ENCODE measurements around the gene FAM240A. TPM values are rescaled to one million over a fixed set of nuclear protein-coding genes. Genes with fewer than 3 reads are reported as not detected.
A peak's percentile ranks its signal among the peaks of the same experiment; 100 is the strongest.

Gene FAM240A
- total and polyA plus RNA-seq, 3 experiments from 2014 or later, result not detected

- no peaks in the 10 kb centered on the region for H3K4me1 ChIP-seq (ENCODE audit: insufficient read depth, low read length)
- no peak overlapping the region for H3K27ac ChIP-seq (ENCODE audit: low read depth, low read length)
- no peak overlapping the region for H3K27ac Mint-ChIP-seq
- no peaks in the 10 kb centered on the region for H3K4me1 Mint-ChIP-seq
- POLR2A ChIA-PET, result no interaction called here
- H3K36me3 ChIP-seq (ENCODE audit: insufficient read depth, low read length), result no peaks in the 10 kb centered on the region
- DNase-seq, result no peak
- no peaks in the 10 kb centered on the region for H3K36me3 Mint-ChIP-seq
- H3K9me3 ChIP-seq (ENCODE audit: low read length), result no peaks in the 10 kb centered on the region
- peaks cover 7 to 58% of the 10 kb centered on the region in 2 donors for H3K27me3 Mint-ChIP-seq
- CTCF ChIA-PET, result no interaction called here
- peaks cover 3 to 9% (median 5%) of the 10 kb centered on the region in 5 donors for H3K9me3 Mint-ChIP-seq
- no peaks in the 10 kb centered on the region for H3K27me3 ChIP-seq (ENCODE audit: insufficient read depth, low read length, poor library complexity, severe bottlenecking)
- no peak overlapping the region for H3K4me3 ChIP-seq (ENCODE audit: low read length)
- no peak overlapping the region for H3K4me3 Mint-ChIP-seq
These were observed 38.8 kb downstream of the FAM240A start for GRCh38 chr3:46651084-46651483.

- Mint-ChIP-seq H3K36me3 (no peaks in the 10 kb centered on the region), H3K4me3 (no peak overlapping the region), H3K4me1 (no peaks in the 10 kb centered on the region), H3K27ac (no peak overlapping the region), H3K27me3 (peaks cover 3 to 33% of the 10 kb centered on the region in 2 donors), H3K9me3 (peaks cover 3 to 9% (median 5%) of the 10 kb centered on the region in 5 donors)
- no peaks in the 10 kb centered on the region for H3K9me3 ChIP-seq (ENCODE audit: low read length)
- H3K4me1 ChIP-seq (ENCODE audit: insufficient read depth, low read length), result no peaks in the 10 kb centered on the region
- H3K27ac ChIP-seq (ENCODE audit: low read depth, low read length), result no peak overlapping the region
- H3K4me3 ChIP-seq (ENCODE audit: low read length), result no peak overlapping the region
- POLR2A ChIA-PET, result no interaction called here
- no peaks in the 10 kb centered on the region for H3K27me3 ChIP-seq (ENCODE audit: insufficient read depth, low read length, poor library complexity, severe bottlenecking)
- CTCF ChIA-PET, result no interaction called here
- H3K36me3 ChIP-seq (ENCODE audit: insufficient read depth, low read length), result no peaks in the 10 kb centered on the region
- DNase-seq, result no peak
These were observed 42.9 kb downstream of the FAM240A start for GRCh38 chr3:46655271-46655670.

- no peak for DNase-seq
- POLR2A ChIA-PET, result no interaction called here
These were observed 44.6 kb downstream of the FAM240A start for GRCh38 chr3:46656778-46657556.

GRCh38 chr3:46659285-46659684 is 47.0 kb downstream of the FAM240A start:
- CTCF ChIA-PET, result no interaction called here
- Mint-ChIP-seq H3K4me1 (no peaks in the 10 kb centered on the region), H3K4me3 (no peak overlapping the region)

More at GRCh38 chr3:46656778-46657556, 44.6 kb downstream of the FAM240A start:
- H3K4me3 ChIP-seq (ENCODE audit: low read length), result no peak overlapping the region
- H3K4me1 Mint-ChIP-seq, result no peaks in the 10 kb centered on the region
- H3K36me3 Mint-ChIP-seq, result no peaks in the 10 kb centered on the region
- no peak overlapping the region for H3K4me3 Mint-ChIP-seq
- CTCF ChIA-PET, result no interaction called here
- H3K27me3 ChIP-seq (ENCODE audit: insufficient read depth, low read length, poor library complexity, severe bottlenecking), result no peaks in the 10 kb centered on the region
- no peaks in the 10 kb centered on the region for H3K4me1 ChIP-seq (ENCODE audit: insufficient read depth, low read length)
- H3K9me3 Mint-ChIP-seq, result peaks cover 0 to 5% (median 3%) of the 10 kb centered on the region in 5 donors
- H3K27ac ChIP-seq (ENCODE audit: low read depth, low read length), result no peak overlapping the region
- peak overlapping the region in 1 of 8 donors; percentile 83 for H3K27ac Mint-ChIP-seq
- no peaks in the 10 kb centered on the region for H3K9me3 ChIP-seq (ENCODE audit: low read length)
- peaks cover 5 to 23% of the 10 kb centered on the region in 2 donors for H3K27me3 Mint-ChIP-seq
- no peaks in the 10 kb centered on the region for H3K36me3 ChIP-seq (ENCODE audit: insufficient read depth, low read length)

GRCh38 chr3:46660003-46660402 is 47.7 kb downstream of the FAM240A start:
- no peaks in the 10 kb centered on the region for H3K36me3 ChIP-seq (ENCODE audit: insufficient read depth, low read length)
- no peaks in the 10 kb centered on the region for H3K4me1 ChIP-seq (ENCODE audit: insufficient read depth, low read length)
- H3K36me3 Mint-ChIP-seq, result no peaks in the 10 kb centered on the region
- peaks cover 10 to 13% of the 10 kb centered on the region in 2 donors for H3K27me3 Mint-ChIP-seq
- POLR2A ChIA-PET, result no interaction called here
- no peak for DNase-seq
- CTCF ChIA-PET, result interaction anchor here (0.9 kb wide), 1 partner anchor 206 kb away, joined by 3 read pairs; no protein-coding TSS in a partner anchor
- H3K27ac ChIP-seq (ENCODE audit: low read depth, low read length), result no peak overlapping the region
- H3K9me3 Mint-ChIP-seq, result peaks cover 0 to 2% (median 0%) of the 10 kb centered on the region in 5 donors
- no peak overlapping the region for H3K4me3 ChIP-seq (ENCODE audit: low read length)
- H3K27ac Mint-ChIP-seq, result no peak overlapping the region
- no peaks in the 10 kb centered on the region for H3K9me3 ChIP-seq (ENCODE audit: low read length)
- no peaks in the 10 kb centered on the region for H3K27me3 ChIP-seq (ENCODE audit: insufficient read depth, low read length, poor library complexity, severe bottlenecking)
- no peaks in the 10 kb centered on the region for H3K4me1 Mint-ChIP-seq
- H3K4me3 Mint-ChIP-seq, result no peak overlapping the region

More at GRCh38 chr3:46659285-46659684, 47.0 kb downstream of the FAM240A start:
- H3K4me1 ChIP-seq (ENCODE audit: insufficient read depth, low read length), result no peaks in the 10 kb centered on the region
- no peak overlapping the region for H3K27ac Mint-ChIP-seq
- DNase-seq, result no peak
- peaks cover 10 to 16% of the 10 kb centered on the region in 2 donors for H3K27me3 Mint-ChIP-seq
- POLR2A ChIA-PET, result no interaction called here
- no peaks in the 10 kb centered on the region for H3K9me3 ChIP-seq (ENCODE audit: low read length)
- H3K4me3 ChIP-seq (ENCODE audit: low read length), result no peak overlapping the region
- H3K9me3 Mint-ChIP-seq, result peaks cover 0 to 2% (median 0%) of the 10 kb centered on the region in 5 donors
- no peaks in the 10 kb centered on the region for H3K36me3 ChIP-seq (ENCODE audit: insufficient read depth, low read length)
- no peak overlapping the region for H3K27ac ChIP-seq (ENCODE audit: low read depth, low read length)
- H3K27me3 ChIP-seq (ENCODE audit: insufficient read depth, low read length, poor library complexity, severe bottlenecking), result no peaks in the 10 kb centered on the region
- H3K36me3 Mint-ChIP-seq, result no peaks in the 10 kb centered on the region

- no peak overlapping the region for H3K4me3 Mint-ChIP-seq
- Histone ChIP-seq H3K4me1 (ENCODE audit: insufficient read depth, low read length) (no peaks in the 10 kb centered on the region), H3K4me3 (ENCODE audit: low read length) (no peak overlapping the region), H3K27ac (ENCODE audit: low read depth, low read length) (no peak overlapping the region), H3K9me3 (ENCODE audit: low read length) (no peaks in the 10 kb centered on the region), H3K27me3 (ENCODE audit: insufficient read depth, low read length, poor library complexity, severe bottlenecking) (no peaks in the 10 kb centered on the region), H3K36me3 (ENCODE audit: insufficient read depth, low read length) (no peaks in the 10 kb centered on the region)
- no peaks in the 10 kb centered on the region for H3K36me3 Mint-ChIP-seq
- H3K9me3 Mint-ChIP-seq, result peaks cover 0 to 2% (median 0%) of the 10 kb centered on the region in 5 donors
- ChIA-PET POLR2A (no interaction called here), CTCF (interaction anchor here (0.9 kb wide), 1 partner anchor 205 kb away, joined by 3 read pairs; no protein-coding TSS in a partner anchor)
- DNase-seq, result no peak
- H3K4me1 Mint-ChIP-seq, result no peaks in the 10 kb centered on the region
- H3K27ac Mint-ChIP-seq, result no peak overlapping the region
- H3K27me3 Mint-ChIP-seq, result peaks cover 10% of the 10 kb centered on the region in 2 donors
These were observed 48.5 kb downstream of the FAM240A start for GRCh38 chr3:46660543-46661523.

- Mint-ChIP-seq H3K27ac (no peak overlapping the region), H3K9me3 (peaks cover 0 to 2% (median 0%) of the 10 kb centered on the region in 5 donors), H3K36me3 (no peaks in the 10 kb centered on the region), H3K4me1 (no peaks in the 10 kb centered on the region), H3K27me3 (peaks cover 10 to 12% of the 10 kb centered on the region in 2 donors), H3K4me3 (no peak overlapping the region)
- ChIA-PET CTCF (no interaction called here), POLR2A (no interaction called here)
- Histone ChIP-seq H3K27me3 (ENCODE audit: insufficient read depth, low read length, poor library complexity, severe bottlenecking) (no peaks in the 10 kb centered on the region), H3K4me1 (ENCODE audit: insufficient read depth, low read length) (no peaks in the 10 kb centered on the region), H3K9me3 (ENCODE audit: low read length) (no peaks in the 10 kb centered on the region), H3K27ac (ENCODE audit: low read depth, low read length) (no peak overlapping the region), H3K36me3 (ENCODE audit: insufficient read depth, low read length) (no peaks in the 10 kb centered on the region), H3K4me3 (ENCODE audit: low read length) (no peak overlapping the region)
- no peak for DNase-seq
These were observed 49.7 kb downstream of the FAM240A start for GRCh38 chr3:46661776-46662766.
